GM18526 (cell line): Measurements from ENCODE around the gene RNF4.

Source experiments
- POLR2A ChIP-seq: IDR thresholded peaks from 3 replicates; pipeline ENCODE4 v1.6.1; 2011; ENCODE audit not compliant: insufficient read length; ENCODE audit errors: extremely low read depth

The RNF4 gene

DNA sequence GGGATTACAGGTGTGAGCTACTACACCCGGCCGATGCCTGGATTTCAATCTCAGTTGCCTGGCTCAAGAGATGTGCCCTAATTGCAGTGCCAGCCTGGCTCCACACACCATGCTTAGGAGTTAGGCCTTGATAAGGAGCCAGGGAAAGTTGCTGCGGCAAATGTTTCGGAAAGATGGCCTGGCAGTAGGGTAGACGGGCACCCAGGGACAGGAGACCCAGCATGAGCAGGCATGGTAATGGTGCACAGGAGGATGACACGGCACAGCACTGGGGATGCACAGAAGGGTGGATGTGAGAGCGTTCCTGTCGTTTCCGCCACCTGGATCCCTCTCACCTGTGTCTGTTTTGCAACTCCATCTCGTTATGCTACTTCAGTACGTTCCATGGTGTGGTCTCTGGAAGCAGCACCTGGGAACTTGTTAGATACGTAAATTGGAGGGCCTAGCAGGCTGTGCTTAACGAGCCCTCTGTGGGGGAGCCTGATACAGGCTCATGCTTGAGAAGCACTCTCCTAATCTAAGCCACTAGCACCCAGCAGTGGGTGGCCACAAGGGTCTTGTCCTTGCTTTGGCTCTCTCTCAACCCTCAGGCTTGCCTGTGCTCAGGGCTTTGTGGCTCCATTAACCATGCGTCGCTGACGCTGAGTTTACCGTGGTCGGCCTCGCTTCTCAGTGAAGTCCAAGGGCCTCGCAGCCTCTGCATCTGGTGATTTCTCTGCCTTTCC, 20.3 kb downstream of the RNF4 start:
- no peak for TF ChIP-seq POLR2A

DNA sequence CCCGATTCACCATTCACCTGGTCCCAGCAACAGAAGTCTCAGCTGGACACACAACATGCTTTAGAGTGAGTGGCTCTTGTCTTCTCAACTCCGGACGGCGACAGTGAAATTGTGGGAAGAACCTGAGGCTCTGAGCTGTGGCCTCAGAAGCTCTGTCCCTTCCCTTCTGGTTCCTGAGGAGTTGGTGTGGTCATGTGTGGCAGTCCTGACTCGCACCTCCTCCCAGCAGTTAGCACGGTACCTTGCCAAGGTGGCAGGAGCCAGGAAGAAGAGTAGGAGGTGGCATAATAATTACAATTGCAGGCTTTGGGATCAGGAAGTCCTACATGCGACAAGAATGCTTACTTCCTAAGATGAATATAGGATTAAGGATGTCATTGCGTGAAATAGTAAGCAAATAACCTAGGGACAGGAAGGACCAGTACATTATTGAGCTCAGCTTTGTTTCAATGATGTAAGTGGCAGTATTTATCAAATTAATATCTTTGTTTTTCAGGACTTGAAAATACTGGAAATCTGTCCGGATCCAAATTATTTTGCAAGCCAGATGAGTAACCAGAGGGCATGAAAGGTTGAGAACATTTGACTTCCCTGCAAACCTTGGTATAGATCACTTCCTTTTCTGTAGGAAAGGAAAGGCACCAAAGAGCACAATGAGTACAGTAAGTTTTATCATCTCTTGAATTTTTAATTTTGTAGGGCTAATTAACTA, 21.1 kb downstream of the RNF4 start:
- TF ChIP-seq POLR2A = no peak

DNA sequence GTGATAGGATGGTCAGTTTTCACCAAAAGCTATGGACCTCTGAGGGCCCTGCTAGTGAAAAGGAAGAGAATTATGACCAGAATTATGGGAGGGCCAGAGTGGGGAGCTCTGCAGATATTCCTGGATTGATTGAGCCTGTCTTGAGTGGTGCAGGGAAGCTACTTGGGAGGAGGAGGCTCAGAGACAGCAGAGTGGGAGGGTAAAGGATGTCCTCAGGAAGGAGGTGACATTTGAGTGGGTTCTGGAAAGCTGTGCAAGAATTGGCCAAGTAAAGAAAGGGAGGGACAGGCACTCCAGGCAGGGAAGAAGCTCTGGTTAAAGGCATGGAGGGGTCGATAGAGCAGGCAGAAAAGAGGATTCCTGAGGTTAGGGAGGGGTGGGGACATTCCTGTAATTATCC, 24.1 kb downstream of the RNF4 start:
- TF ChIP-seq POLR2A = no peak

DNA sequence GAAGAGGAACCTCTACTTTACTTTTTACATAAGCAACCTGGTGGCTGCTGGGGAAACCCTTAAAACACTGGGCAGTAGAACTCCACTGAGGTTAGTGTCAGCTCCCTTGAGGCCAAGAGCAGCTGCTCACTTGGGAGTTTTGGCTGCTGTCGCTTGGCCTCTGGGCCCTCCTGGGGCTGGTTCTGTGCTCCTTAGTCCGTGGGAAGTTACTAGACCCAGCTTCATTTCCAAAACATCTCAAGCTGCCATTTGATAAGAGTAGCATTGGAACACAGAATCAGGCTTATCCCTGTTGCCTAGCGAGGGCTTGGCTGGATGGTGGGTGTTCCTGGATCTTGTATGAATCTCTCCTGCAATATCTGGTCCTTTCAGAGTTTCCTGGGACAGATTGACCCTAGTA, 26.1 kb downstream of the RNF4 start:
- TF ChIP-seq POLR2A = no peak

DNA sequence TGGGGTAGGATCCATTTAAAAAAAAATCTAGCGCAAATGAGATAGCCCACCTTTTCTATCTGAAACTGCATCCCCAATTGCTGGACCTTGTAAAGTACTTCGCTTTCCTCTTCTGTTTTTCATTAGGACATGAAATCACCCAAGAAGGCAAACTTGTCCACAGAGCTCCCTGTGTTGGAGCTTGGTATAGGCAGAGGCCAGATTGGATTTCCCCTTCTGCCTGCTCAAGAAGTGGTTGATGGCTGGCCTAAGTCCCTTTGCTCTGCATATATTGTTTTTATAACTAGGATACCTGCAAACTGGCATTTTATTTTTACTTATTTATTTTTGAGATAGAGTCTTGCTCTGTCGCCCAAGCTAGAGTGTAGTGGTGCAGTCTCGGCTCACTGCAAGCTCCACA, 28.4 kb downstream of the RNF4 start:
- TF ChIP-seq POLR2A = no peak

DNA sequence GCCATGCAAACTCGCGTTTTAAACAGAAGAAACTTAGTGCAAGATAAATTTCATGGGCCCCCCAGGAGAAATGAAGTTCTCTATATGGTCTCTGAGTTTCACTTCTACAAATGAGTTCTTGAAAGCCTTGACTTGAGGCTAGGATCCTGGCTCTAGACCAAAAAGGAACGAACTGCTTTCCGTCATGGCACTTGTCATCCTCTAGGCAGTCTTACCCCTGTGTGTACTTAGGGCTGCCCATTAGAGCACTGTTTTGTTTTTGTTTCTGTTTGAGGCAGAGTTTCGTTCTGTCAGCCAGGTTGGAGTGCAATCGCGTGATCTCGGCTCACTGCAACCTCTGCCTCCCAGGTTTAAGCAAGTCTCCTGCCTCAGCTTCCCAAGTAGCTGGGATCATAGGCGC, 29.0 kb downstream of the RNF4 start:
- TF ChIP-seq POLR2A = no peak

DNA sequence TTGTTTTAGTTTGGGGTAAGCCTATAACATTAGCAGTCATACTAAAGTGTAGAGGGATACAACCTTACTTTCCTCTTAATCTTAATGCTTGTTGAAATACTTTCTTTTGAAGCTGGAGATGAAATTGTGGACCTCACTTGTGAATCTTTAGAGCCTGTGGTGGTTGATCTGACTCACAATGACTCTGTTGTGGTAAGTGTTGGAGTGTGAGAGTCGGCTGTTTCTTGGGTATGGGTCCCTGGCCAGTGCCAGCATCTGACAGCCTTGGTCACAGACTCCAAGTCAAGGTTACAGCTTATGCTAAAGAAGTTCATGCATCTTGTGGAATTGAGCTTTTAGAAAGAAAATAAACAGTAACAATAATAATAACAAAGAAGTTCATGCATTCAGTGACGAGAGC, 31.6 kb downstream of the RNF4 start:
- no peak for TF ChIP-seq POLR2A

DNA sequence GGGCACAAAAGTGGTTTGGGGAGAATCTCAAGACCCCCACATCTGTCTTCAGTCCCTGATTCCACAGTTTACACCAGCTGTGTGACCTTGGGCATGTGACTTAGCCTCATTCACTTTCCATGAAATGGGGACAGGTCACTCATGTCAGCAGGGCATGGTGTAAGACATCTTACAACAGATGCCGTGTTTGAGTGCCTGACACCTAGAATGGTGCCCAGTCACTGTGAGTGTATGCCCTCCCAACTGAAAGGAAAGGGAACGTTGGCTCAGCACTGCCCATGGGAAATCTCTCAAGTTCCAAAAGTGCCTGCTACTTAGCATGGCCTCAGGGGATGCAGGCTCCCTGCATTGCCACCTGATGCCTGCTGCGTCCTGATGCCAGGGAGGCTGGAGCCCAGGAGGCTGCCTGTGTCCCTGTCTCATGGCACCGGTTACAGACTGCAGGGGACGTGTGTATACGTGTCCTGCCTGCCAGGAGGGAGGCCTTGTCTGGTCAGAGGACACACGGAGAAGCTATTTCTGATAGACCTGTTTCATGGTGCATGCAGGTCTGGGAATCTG, 32.2 kb downstream of the RNF4 start:
- no peak for TF ChIP-seq POLR2A

DNA sequence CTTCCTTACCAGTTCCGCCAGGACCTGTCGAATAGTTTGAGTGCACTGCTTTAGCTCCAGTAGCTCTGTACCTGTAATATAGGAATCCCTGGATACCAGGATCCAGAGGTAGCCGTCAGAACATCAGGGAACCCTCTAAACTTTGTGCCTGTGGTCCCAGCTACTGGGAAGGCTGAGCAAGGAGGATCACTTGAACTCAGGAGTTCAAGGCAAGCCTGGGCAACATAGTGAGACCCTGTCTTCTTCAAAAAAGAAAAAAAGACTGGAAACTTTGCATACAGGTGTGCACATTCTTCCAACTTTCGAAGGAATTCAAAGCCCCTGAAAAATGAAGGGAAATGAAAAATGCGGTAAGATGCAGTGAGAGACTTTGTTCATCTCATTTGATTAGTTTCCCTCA, 34.9 kb downstream of the RNF4 start:
- TF ChIP-seq POLR2A = no peak

DNA sequence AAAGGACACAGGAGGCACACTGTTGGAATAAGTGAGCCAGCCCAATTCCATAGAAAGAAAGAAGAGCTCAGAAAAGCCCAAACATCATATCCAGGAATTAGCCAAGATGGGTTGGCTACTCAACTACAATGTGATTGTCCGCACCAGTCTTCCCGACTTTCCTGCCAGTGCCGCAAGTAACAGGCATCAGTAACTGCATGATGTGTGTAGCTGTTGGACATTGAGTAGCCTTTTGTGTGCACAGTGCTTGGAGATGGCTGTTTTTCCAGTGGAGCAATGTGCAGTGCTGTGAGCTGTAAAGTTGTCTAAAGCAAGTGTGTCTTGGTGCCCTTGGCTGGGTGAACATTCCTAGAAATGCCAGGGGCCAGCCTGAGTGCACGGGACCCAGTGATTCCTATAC, 38.4 kb downstream of the RNF4 start:
- TF ChIP-seq POLR2A = no peak

DNA sequence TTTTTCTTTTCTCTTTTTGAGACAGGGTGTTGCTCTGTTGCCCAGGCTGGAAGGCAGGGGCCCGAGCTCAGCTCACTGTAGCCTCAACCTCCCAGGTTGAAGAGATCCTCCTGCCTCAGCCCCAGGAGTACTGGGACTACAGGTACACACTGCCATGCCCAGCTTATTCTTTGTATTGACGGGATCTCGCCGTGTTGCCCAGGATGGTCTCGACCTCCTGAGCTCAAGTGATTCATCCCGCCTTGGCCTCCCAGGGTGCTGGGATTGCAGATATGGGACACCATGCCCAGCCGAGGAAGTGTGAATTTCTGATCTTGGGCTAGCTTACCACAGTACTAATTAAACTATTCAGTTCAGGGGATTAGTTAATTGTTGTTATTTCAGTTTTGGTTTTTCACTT, 38.9 kb downstream of the RNF4 start:
- TF ChIP-seq POLR2A = no peak

DNA sequence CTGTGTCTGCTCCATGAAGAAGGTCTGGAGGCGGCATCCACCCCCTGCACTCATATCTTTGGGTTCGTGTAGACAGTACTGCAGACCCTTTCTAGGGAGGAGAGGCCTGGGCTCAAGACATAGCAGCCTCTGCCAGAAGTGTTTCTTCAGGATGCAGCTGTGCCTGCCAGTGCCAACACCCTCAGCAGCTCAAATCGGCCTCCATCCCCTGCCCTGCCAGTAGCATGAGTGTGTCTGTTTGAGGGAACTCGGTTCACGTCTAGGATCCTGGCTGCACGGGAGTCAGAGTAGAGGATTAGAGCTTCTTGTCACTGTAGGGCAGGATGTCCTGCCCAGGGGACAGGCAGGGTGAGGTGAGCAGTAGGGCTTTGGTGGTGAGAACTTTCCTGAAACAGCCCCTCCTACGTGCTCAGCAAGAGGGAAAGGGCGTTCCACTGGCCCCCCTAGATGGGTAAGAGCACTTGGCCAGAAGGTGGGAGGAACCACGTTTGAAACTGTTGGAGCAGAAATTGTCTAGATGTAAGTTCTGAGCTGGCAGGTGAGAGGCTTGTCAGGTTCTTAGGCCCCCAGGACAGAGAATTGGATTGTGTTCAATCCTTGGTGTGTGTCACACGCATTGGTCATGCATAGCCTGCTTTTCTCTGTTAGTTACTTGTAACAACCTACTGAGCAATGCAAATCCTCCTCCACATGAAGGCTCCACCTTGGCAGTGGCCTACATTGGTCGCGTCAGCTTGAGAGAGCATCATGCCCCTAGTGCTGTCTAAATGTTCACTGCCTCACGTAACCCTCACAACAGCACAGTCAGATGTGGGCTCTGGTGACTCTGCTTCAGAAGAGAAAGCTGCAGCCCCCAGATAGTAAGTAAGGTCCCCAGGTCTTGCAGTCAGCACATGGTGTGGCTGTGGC, 41.7 kb downstream of the RNF4 start:
- TF ChIP-seq POLR2A = no peak

DNA sequence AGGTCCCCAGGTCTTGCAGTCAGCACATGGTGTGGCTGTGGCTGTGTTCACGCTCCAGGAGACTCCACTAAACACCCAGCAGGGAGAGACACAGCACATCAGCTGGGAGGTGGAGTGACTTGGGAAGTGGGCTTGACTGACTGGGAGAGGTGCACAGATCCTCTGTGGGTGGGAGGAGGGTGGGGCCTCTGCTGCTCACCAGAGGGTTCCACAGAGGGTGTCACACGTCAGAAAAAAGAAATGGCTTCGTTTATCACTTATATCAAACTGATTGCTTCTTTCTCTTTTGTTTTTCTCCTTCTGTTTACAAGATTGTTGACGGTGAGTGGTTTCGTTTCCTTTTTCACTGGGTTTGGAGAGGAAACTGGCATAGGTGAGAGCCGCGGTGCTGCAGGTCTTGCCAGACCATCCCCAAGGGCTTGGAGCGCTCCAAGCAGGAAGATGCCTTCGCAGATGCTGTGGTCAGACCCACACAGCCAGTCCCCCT, 42.8 kb downstream of the RNF4 start:
- TF ChIP-seq POLR2A = no peak

DNA sequence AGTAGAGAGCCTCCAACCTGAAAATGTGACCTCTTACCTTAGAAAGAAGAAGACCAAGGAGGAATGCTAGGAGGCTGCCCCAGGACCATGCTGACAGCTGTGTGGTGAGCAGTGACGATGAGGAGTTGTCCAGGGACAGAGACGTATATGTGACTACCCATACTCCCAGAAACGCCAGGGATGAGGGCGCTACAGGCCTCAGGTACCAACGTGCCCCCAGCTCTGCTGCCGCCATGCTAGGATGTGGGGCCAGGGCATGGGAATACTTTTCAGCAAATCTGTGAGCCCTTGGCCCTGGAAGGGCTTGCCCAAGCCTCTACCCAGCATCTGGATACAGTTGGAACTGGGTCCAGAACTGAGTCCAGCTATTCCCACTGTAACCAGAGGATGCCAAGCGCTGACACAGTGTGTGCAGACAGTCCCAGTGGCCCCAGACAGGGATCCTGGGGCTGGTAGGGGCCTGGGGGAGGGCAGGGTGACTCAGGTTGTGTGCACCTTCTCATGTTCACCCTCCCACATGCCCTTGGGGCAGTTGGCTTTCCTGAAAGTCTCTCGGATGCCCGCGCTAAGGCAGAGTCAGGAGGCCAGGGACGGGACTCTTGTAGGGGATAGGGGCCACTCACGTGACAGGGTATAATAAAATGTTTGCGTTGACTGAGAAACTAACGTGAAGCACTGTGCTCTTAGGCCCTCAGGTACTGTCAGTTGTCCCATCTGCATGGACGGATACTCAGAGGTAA, 43.7 kb downstream of the RNF4 start:
- TF ChIP-seq POLR2A = no peak
